ENCODE measurements around the gene PGAM1.
"Not testable (repeated sequence)": the region's sequence is repeated elsewhere in the genome, so short reads cannot be mapped to it uniquely, and the experiment has no call there.

The PGAM1 gene

DNA sequence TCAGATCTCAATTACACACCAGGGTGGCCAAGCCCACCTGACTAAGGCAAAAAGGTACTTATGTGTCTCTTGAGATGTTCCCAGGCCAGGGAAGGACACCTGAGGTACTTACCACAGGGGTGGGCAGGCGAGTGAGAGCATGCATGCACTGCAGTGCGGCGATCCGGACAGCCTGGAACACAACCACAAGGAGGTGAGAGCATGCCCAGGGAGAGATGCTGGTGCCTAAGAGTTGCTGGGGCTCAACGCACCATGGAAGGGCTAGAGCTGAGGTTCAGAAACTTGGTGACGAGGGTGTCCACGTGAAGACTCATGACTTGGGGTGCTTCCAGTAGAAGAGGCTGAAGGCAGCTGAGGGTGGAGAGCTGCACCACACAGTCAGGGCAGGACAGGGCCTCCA, 33.1 kb downstream of the PGAM1 start:
- no peak for DNase-seq (ENCODE audit: low spot score)

GRCh38 chr10:97459933-97460332, 33.9 kb downstream of the PGAM1 start:
- no peak for DNase-seq (ENCODE audit: low spot score)

GRCh38 chr10:97462309-97462708, 36.3 kb downstream of the PGAM1 start:
- no peak for DNase-seq (ENCODE audit: low spot score)

DNA sequence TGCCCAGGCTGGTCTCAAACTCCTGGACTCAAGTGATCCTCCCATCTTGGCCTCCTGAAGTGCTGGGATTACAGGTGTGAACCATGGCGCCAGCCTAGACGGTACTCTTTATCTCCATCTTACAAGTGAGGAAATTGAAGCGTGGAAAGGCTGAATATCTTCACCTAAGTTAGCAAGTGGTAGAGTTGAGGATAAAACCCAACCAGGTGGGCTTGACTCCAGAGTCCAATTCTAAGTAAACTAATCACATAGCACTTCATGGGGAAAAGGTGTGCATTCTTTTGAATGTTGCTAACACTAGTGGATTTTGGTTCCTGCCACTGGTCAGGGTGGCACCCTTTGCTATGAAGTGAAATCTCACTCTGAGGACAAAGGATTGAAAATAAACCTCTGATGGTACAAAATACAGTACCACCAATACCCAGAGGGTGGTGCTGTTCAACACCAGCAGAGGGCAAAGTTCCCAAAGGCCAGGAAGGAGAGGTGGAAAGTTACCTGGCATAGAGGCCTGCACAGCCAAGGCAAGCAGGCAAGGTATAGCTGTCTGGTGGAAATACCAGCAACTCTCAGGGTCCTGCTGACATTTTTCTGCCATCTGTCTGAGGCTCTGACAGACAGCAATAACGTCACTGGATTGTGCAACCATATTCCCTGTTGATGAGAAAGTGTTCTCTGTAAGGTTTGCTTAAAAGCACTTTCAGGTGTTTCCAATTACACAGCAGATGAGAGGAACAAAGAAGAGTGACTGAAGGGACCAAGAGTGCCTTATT, 37.6 kb downstream of the PGAM1 start:
- peak; percentile 64 for DNase-seq (ENCODE audit: low spot score)

GRCh38 chr10:97464226-97464625, 38.2 kb downstream of the PGAM1 start:
- DNase-seq (ENCODE audit: low spot score) = no peak

DNA sequence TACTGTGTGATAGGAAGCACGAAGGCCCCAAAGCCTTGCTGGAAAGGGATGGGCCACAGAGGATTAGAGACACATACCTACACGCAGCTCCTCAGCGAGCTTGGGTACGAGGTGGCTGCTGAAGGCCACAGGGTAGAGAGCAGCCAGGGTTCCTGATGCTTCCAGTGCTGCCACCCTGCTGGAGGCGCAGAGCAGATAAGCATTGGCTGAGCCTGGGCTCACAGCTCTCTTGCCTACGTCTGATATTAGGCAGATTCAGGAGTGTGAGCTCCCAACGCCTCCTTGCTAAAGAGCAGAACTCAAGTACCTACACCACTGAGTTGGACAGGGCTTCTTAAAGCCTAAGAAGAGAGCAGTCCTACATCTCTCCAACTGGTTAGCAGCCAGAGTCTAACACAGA, 40.0 kb downstream of the PGAM1 start:
- no peak for DNase-seq (ENCODE audit: low spot score)

DNA sequence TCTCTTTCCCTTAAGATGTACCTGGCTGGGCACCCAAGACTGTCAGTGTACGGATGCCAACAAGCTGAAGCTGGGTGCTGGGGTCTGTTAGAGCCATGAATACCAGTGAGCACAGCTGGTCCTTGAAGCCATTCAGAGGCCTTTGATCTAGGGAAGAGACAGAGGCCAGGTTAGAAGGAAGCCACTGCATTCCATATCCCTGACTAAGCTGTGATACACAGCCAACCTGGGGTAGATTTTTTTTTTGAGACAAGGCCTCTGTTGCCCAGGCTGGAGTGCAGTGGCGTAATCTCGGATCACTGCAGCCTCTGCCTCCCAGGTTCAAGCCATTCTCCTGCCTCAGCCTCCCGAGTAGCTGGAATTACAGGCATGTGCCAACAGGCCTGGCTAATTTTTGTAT, 40.8 kb downstream of the PGAM1 start:
- DNase-seq (ENCODE audit: low spot score) = no peak

GRCh38 chr10:97468162-97468561, 42.2 kb downstream of the PGAM1 start:
- no peak for DNase-seq (ENCODE audit: low spot score)

DNA sequence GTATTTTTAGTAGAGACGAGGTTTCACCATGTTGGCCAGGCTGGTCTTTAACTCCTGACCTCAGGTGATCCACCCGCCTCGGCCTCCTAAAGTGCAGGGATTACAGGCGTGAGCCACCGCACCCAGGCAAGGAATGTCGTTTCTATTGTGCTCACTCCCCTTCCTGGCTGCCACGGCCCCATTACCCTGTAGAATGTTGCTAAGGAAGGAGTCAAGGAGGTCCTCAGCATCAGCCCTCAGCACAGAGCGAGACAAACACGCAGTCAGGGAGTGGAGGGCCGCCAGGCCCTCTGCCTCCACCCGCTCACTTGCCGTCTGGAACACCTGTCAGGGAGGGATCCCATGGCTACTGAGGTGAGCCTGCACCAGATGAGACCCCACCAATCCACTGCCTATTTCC, 42.8 kb downstream of the PGAM1 start:
- not testable (repeated sequence) for DNase-seq (ENCODE audit: low spot score)

GRCh38 chr10:97474918-97475317, 48.9 kb downstream of the PGAM1 start:
- DNase-seq (ENCODE audit: low spot score) = no peak

DNA sequence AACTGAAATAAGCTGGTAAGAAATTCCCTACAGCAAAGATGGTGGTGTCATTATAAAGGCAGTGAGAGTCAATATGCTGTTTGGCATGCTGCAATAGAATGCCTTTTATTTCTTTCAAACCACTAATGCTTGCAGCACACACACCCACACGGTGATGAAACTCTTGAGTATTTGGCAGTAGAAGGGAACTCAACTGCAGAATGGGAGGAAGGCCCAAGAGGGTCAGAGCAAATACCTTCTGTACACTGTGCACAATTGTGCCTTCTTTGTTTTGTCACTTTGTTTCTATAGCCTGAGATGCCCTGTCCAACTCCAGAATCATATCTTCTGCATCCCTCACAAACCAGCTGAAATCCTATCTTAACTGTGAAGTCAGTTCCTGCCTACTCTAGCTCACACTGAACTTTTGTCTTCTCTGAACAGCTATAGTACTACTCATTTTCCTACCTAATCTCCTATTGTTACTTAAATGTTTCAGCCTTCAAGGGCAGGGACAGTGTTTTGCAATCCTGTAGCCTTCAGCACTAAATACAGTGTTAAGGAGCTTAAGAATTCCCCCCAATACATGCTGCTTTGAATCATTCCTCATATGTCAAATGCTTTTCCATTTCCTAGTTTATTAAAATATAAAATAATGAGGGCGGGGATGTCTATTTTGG, 50.1 kb downstream of the PGAM1 start:
- DNase-seq (ENCODE audit: low spot score) = no peak

- not testable (repeated sequence) for DNase-seq (ENCODE audit: low spot score)
Measured at GRCh38 chr10:97479410-97479809, 53.4 kb downstream of the PGAM1 start.

DNA sequence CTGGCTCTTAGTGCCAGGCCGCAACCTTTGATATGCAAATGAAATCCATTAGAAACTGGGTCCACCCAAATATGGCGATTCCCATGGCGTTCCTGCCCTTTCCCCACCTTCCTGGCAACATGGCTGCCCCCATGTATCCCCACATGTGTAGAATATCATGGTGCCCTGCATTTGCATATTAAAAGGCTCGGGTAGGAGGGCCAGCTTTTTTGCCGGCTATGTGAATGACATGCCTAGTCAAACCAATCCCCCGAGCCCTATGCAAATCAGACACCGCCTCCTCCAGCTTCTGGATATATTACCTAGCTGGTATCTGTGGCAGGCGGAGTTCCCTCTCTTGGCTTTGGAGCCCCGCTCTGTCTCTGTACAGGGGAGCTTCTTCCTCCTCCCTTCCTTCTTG, 53.9 kb downstream of the PGAM1 start:
- no peak for DNase-seq (ENCODE audit: low spot score)

DNA sequence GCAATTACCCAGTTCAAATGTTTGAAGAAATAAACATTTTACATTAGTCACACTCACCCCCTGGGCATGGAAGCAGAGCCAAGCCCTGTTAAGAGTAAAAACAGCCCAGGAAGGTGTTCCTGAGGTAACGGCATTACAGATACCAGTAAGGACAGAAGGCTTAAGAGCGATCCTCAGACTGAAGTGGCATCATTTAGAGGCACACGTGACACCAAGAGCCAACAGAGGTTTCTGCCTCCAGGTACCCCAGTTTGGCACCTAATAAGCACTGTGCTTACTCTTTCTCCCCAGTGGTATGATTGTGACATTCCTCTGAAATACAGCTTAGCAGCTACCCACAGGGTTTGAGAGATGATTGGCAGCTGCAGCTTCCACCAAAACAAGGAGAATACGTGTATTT, 55.1 kb downstream of the PGAM1 start:
- no peak for DNase-seq (ENCODE audit: low spot score)

DNA sequence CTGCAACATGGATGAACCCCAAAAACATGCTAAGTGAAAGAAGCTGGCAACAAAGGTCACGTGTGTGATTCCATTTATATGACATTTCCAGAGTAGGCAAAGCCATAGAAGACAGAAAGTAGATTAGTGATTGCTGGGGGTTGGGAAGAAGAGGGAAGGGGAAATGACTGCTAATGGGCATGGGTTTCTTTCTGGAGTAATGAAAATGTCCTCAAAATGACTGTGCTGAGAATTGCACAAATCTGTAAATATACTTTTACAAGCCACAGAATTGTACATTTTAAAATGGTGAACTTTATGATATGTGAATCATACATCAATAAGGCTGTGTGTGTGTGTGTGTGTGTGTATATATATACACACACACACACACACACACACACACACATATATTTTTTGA, 56.4 kb downstream of the PGAM1 start:
- no peak for DNase-seq (ENCODE audit: low spot score)

All from pons (tissue), 1 donor.